OCI-LY7 (cell line): ENCODE data around the gene GRIA4.

ENCODE experiments used
- CTCF ChIP-seq: fragments of 200-600 bp; sonication (generic); conservative IDR thresholded peaks from 2 replicates; pipeline ENCODE4 v1.5.1; 2014; ENCODE audit warnings: mild to moderate bottlenecking, antibody characterized with exemption, low read length, moderate library complexity, mixed read lengths
- EZH2phosphoT487 ChIP-seq: fragments of 200-600 bp; sonication (generic); IDR thresholded peaks from 2 replicates; pipeline ENCODE4 v1.6.1; 2018; ENCODE audit warnings: low read depth, borderline replicate concordance, mild to moderate bottlenecking, mixed run types, antibody characterized with exemption, low read length, moderate library complexity, mixed read lengths

DNA sequence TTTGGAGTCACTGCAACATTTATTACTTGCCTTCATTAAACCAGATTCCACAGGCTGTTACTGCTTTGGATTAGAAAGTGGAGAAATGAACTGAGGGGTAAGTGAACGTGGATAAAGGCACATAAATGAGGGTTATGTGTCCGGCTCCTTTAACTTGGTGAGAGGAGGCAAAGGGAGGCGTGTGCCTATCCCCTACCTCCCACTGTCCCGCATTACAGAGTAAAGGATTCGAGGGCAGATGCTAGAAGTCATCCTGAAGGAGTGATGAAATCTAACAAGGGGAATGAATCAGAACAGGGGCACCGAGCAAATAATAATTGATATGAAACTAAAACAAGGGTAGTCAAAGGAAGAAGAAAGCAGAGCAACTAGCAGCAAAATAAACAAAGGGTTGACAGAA lies 147.2 kb downstream of the GRIA4 start:
- TF ChIP-seq CTCF (no peak), EZH2phosphoT487 (no peak)
